NCI-H524 treated with DMSO at 0.1 percent for 48 hours (cell line): ENCODE results near the gene PELI2.

Experiments used
- DNase-seq: peaks from one replicate; lab custom pipeline; 2025; lab: John Stamatoyannopoulos, UW

Gene PELI2

DNA sequence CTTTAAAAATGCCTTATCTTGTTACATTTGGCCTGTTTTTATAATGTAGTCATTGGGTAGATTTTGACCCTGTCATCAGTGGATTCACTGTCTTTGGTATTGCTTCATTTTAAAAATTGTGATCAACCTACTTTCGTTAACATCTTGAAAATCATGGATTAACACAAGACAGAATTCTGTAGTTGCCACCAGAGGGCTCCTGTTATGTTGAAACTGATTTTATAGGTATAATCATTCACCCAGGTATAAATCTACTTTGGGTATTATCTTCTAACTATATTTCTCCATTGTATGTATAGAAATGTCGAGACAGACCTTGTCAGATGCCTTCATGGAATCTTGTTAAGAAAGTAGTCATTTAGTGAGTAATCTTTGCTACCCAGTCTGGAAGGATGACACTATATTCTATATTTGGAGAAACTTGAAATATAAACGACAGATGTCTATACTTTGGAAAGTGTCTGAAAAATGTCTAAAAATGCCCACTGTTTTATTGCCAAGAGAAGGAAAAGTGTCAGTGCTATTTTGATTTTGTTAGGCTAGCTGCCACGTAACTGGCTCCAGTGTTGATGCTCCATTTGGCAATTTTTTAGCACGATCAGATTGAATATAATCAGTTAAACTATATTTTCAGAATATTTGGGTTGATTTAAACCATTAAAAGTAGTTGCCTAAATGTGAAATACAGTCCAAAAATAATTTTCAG, 129.4 kb downstream of the PELI2 start:
- no peak for DNase-seq

DNA sequence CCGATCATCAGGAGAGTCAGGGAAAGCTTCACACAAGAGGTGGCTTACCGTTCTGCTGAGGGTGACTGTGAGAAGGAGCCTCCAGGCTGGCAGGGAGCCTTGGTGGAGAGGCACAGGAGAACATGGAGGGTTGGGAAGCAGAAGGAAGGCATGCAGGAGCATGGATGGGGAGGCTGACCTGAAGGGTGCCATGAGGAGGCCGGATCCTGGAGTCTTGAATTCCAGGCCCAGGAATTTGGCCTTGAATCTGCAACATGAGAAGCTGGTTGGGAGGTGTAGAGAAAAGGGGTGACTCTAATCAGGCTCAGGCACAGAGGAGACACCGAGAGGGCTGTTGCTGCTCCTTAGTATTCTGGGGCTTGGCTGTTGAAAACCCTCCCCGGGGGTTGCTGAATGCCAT, 130.2 kb downstream of the PELI2 start:
- no peak for DNase-seq

- no peak for DNase-seq
Measured at GRCh38 chr14:56261046-56261445, 142.8 kb downstream of the PELI2 start.

GRCh38 chr14:56262530-56262929, 144.3 kb downstream of the PELI2 start:
- DNase-seq, result no peak

- DNase-seq, result no peak
Measured at GRCh38 chr14:56268039-56268438, 149.8 kb downstream of the PELI2 start.

GRCh38 chr14:56268673-56269072, 150.5 kb downstream of the PELI2 start:
- no peak for DNase-seq

- DNase-seq, result no peak
Measured at GRCh38 chr14:56270921-56271320, 152.7 kb downstream of the PELI2 start.

- DNase-seq, result no peak
Measured at GRCh38 chr14:56271970-56272369, 153.8 kb downstream of the PELI2 start.

DNA sequence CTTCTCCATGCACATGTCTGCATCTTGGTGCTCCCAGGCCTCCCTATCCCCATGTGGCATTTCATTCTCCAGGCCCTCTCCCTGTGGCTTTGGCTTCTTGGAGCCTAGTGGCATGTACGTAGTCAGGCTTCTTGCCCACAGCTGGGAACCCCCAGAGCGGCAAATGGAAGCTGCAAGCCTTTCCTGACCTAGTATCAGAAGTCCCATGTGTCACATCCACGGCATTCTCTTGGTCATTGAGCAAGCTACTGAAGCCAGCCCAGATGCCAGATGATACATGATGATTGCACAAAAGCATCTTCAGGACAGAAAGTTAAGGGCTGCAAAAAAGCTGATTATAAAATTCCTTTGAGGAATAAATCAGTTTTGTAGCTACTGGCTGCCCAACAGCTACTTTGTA, 154.9 kb downstream of the PELI2 start:
- no peak for DNase-seq

- DNase-seq, result no peak
Measured at GRCh38 chr14:56273951-56274350, 155.7 kb downstream of the PELI2 start.

DNA sequence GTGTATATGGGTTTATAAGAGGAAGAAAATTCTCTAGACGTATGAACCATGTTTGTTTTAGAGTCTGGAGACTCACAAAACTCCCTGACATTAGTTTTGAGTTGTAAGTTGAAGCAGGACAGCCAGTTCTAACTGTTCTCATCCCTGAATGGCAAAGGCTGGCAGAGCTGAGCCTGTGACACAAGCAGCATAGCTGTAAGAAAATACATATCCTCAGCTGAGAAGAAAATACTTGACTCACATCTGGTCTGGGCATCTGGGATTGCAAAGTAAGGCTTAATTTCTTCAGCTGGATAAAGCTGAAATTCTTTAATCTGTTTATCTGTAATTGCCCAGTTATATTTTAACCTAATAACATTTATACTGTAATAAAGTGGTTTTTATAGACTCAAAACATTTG, 156.3 kb downstream of the PELI2 start:
- DNase-seq, result no peak

DNA sequence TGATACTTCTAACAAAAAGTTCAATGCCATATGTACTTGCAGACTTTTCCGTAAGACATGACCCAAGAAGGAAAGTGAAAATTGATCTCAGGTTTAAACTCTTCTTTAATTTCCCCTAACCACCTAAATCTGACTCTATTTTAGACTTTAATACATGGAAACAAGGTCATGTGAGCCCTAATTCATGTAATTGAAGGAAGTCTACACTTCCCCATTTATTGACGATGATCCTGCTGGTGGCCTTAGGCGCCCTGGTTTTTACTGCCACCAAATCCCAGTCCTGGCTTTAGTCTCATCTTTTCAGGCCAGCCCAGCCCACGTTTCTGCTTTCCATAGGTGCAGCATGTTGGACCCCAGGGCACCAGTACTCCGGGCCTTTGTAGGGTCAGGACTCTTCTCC, 157.9 kb downstream of the PELI2 start:
- no peak for DNase-seq

DNA sequence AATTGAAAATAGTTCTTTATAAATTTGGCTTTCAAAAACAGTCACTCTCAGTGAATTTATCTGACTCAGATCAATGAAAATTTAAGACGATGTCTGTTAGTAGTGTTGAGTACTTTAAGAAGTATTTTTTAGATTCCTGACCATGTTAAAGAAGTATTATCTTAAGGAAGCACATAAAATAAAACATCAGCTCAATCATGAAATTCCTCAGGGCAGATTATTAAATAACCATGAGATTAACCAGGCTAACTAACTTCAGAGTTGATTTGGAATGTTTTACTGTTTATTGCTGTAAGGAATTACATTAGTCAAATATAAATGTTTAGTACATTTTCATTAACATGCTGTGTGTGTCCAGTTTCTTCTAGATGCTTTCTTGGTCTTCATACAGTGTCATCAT, 160.2 kb downstream of the PELI2 start:
- no peak for DNase-seq

DNA sequence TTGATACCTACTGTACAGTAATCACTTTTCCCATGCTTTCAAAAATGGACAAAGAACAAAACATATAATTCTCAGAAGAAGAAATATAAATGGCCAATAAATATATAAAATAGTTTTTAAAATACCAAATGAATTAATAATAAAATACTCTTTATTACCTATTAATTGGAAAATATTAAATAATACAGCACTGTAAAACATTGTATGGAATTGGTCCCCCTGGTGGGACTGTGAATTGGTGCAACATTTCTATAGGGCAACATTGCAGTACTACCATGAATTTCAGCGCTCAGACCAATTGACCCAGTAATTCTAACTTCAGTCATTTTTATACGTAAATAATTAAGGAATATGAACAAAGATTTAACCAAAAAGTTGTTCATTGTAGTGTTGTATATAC, 162.6 kb downstream of the PELI2 start:
- DNase-seq, result no peak

DNA sequence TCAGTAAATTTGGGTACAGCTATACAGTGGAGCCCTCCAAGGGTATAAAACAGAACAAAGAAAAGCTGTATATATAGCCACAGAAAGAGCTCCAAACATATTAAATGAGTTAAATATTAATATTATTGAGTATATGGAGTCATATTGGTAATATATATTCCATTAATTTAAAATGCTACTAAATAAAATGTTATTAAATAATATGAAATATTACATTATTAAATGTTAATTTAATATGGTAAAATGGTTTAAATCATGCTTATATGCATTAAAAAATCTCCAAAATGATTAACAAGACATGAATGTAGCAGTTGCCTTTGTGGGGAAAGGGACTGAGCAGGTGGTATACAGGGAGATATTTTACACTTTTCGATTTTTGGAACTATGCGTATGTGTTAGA, 164.0 kb downstream of the PELI2 start:
- no peak for DNase-seq

DNA sequence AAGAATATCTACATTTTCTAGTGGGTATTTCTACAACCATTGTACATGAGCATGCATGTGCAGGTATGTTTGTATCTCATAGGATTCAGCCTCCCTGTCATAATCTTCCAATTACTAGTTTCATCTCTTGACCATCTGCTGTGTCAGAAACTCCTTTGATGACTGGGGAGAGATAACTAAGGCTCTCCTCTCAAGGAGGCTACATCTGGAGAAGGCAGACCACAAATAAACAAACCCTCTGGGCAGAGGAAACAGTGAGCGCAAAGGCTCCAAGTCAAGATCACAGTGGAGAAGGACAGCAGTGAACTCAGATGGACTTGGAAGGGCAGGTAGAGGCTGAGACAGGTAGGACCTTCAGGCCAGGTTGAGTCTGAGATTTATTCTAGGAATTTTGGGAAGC, 166.4 kb downstream of the PELI2 start:
- peak; percentile 83 for DNase-seq

GRCh38 chr14:56289155-56289554, 170.9 kb downstream of the PELI2 start:
- DNase-seq, result no peak

DNA sequence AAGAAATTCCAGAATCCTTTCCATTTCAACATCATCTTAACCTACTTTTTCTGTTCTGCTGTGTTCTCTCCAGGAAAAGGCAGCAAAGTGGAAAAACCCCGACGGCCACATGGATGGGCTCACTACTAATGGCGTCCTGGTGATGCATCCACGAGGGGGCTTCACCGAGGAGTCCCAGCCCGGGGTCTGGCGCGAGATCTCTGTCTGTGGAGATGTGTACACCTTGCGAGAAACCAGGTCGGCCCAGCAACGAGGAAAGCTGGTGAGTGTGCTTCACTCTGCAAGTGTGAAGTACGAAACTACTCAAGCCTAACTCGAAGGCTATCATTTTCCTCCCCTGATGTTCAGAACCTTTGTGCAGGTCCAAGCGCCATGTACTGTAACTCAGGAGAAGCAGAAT, 172.0 kb downstream of the PELI2 start:
- DNase-seq, result no peak

DNA sequence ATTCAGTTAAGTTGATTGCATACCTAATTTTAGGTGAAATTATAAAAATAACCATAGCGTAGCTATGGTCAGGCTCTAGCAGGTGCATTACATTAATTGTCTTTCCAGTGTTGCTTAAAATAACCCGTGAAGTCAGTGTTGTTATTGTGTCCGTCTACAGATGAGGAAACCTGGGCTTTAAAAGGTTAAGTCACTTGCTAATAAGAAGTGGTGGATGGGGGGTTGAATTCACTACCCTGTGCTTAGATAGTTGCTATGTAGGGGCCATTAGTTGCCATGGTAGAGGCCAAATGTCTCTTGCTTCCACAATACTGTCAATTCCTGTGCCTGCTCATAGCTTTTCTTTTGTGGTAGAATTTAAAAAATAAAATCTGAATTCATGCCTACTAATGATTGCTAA, 174.8 kb downstream of the PELI2 start:
- DNase-seq, result no peak

DNA sequence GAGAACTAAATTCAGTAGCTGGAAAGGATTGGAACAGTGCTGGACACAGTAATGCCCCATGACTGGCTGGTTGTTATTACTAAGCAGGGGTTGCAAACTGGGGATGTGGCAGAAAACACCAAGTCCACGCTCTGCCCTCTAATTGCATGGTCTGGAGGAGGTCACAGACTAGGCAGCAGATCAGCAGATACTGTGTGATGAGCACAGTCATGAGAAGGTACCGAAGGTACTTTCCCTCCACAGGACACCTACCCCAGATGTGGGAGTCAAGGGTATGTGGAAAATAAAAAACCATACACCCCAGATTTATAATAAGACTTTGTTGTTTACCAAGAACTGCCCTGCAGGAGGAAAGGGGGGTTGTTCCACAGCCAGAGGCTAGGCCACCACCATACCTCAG, 175.3 kb downstream of the PELI2 start:
- no peak for DNase-seq

GRCh38 chr14:56294128-56294527, 175.9 kb downstream of the PELI2 start:
- DNase-seq, result no peak

GRCh38 chr14:56295743-56296142, 177.5 kb downstream of the PELI2 start:
- DNase-seq, result no peak

DNA sequence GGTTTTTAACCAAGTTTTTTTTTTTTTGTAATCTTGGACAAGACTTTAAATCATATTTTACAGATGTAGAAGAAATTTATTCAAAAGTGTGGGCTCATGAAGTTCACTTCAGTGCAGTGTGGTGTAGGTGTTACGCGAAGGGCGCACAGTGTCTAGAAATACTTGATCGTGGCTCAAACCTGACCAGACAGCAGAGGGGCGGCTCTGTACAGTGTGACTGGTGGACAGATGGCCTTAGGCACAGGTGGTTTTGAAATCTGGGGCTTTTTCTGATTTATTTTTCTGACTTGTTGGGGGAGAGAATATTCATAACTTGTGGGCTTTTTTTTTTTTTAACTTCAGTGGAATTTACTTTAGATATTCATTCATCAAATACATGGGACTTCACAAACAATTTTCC, 179.2 kb downstream of the PELI2 start:
- peak; percentile 88 for DNase-seq

GRCh38 chr14:56299306-56299984, 181.2 kb downstream of the PELI2 start:
- no peak for DNase-seq
